Fibroblast of villous mesenchyme (primary cell): ENCODE measurements around the gene CALCB. TPM values are rescaled to one million over a fixed set of nuclear protein-coding genes. Genes with fewer than 3 reads are reported as not detected.

Source experiments
- DNase-seq: peaks from one replicate; pipeline ENCODE4 v3.0.0-alpha.2; 2010; ENCODE audit warnings: low read depth
- H3K4me3 ChIP-seq: 2 replicates; pipeline ENCODE4 v1.5.1; 2011; ENCODE audit warnings: low read depth, mild to moderate bottlenecking, low read length
- total RNA-seq: library from RNA; depleted of rRNA; stranded (reverse); fragments of >200 nt; gene quantifications from 2 replicates; pipeline ENCODE4 v1.2.3, GENCODE V29; 2012
- TF ChIP-seq, protein P1 (sequence below): IDR thresholded peaks from 2 replicates; pipeline ENCODE4 v1.5.1; 2012; ENCODE audit warnings: low read depth, mild to moderate bottlenecking, low read length; ENCODE audit not compliant: insufficient read depth

The CALCB gene
- total RNA-seq, 1 donor: not detected

DNA sequence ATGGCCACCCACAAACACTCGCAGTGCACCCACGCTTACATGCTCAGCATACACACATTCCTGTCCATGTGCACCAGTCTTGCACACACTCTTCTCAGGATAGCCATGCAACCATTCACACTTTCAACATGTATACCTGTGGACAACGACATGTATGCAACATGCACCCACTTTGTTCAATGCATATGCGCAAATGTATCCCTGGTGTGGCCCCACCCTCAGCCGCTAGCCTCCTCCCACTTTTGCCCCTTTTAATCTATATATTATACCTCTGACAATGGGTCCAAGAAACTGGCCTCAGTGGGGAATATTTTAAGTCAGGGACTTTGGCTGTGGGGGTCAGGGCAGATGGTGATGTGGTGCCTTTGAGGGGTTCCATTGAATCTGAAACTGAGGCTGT is 42.3 kb downstream of the CALCB start:
- TF ChIP-seq, protein P1, sequence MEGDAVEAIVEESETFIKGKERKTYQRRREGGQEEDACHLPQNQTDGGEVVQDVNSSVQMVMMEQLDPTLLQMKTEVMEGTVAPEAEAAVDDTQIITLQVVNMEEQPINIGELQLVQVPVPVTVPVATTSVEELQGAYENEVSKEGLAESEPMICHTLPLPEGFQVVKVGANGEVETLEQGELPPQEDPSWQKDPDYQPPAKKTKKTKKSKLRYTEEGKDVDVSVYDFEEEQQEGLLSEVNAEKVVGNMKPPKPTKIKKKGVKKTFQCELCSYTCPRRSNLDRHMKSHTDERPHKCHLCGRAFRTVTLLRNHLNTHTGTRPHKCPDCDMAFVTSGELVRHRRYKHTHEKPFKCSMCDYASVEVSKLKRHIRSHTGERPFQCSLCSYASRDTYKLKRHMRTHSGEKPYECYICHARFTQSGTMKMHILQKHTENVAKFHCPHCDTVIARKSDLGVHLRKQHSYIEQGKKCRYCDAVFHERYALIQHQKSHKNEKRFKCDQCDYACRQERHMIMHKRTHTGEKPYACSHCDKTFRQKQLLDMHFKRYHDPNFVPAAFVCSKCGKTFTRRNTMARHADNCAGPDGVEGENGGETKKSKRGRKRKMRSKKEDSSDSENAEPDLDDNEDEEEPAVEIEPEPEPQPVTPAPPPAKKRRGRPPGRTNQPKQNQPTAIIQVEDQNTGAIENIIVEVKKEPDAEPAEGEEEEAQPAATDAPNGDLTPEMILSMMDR: no peak
- no peak for DNase-seq
- no peak overlapping the region for H3K4me3 ChIP-seq

DNA sequence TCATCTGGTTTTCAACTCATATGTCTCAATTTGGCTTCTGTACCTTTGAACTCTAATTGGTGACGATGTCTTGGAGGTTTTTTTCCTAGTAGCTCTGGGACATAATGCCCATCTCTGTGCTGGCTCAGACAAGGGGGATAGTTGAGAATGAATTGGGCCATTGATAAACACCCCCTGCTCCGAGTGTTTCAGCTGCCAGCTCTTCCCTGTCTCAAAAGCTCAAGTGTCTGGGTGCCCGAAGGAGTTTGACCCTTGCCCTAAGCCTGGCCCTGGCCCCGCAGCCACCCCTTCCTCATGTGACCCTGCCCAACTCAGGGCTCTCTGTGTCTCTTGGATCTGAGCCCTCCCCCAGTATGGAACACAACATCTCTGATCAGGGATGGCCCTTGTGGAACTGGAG is 44.4 kb downstream of the CALCB start:
- no peak overlapping the region for H3K4me3 ChIP-seq
- TF ChIP-seq, protein P1: no peak
- no peak for DNase-seq

DNA sequence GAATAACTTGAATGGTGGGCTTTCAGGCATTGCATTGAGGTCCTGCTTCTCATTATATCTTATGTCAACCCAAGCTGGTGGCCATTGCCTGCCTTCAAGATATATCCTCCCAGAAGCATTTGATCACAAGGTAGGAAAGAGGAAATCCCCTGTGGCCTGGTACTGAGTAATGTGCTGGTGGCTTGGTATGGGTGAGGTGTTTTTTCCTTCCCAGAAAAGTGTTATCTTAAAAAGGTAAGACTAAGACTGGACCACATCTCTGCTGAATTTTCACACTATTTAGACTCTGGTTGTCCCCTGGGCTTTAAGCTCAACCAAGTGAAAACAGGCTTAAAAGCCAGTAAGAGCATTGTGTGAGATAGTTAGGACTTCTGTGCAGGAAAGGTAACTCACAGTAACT is 45.0 kb downstream of the CALCB start:
- H3K4me3 ChIP-seq: no peak overlapping the region
- no peak for DNase-seq
- TF ChIP-seq, protein P1: no peak

DNA sequence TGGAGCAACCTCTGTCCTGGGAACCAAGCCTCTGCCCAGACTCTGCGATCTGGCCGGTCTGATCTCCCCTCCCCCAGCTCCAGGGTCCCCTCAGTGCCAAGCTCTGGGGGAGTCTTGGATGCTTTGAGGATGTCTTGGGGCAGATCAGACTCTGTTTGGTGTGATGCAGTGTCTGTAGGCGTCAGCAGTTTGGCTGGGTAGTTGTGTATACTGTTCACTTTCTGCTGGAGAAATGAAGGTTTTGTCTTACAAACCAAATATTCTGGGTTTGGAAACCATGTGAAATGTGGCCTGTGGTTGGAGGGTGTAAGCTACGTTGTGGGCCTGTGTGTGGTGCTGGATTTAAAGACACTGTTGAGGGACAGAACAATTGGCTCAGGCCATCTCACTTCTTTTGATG is 46.0 kb downstream of the CALCB start:
- TF ChIP-seq, protein P1: no peak
- no peak for DNase-seq
- no peak overlapping the region for H3K4me3 ChIP-seq

DNA sequence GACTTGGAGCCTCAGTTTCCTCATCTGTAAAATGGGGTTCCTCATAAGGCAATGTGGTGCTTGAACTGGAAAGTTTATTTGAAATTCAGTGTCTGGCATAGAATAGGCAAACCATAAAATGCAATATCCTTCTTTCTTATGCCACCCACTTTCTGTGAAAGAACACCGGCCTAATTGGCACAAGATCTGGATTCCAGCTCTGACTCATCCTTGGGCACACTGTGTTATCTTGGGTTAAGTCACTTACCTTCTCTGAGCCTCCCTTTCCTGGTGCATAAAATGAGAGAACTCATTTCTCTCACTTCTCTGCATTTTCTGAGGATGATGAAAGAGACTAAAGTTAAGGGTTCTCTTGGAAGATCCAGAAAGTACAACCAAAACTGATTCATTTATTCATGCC is 46.4 kb downstream of the CALCB start:
- TF ChIP-seq, protein P1: no peak
- DNase-seq: no peak
- no peak overlapping the region for H3K4me3 ChIP-seq

DNA sequence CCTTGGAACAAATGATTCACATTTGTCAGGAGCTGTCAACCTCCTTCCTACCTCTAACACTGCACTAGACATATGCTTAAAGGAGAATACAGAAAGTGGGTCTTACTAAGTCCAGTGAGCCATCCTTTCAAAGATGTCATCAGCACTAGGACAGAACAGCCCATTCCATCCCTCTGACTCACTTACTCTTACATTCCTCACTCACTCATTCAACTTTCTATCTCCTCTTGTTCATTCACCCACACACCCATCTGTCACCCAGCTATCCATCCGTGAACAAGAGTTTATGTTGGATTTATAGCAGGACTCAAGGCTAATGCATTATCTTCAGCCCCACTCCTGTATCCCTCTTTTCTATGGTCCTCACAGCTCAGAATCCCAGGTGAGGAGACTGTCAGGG is 50.5 kb downstream of the CALCB start:
- DNase-seq: peak; percentile 56
- no peak overlapping the region for H3K4me3 ChIP-seq
- TF ChIP-seq, protein P1: no peak

DNA sequence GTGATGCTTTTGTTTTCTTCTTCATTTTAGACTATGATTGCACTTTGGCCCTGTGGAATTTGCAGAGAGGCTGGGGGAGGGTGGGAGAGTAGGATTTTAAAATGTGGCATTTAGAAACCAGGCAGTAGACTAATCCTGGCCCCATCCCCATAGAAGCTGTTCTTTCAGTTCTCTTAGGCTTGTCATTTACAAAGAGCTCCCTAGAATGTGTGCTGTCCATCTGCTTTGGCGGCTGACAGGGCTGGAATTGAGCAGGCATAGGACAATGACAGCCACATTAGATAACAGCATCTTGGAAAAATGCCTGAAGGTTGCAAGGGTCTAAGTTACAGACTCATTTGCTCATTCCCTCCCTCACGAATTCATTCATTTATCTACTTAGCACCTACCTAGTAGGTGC is 51.1 kb downstream of the CALCB start:
- TF ChIP-seq, protein P1: no peak
- no peak for DNase-seq
- no peak overlapping the region for H3K4me3 ChIP-seq
